Measurements from ENCODE around the gene C1orf50. TPM values are rescaled to one million over a fixed set of nuclear protein-coding genes. Genes with fewer than 3 reads are reported as not detected.

C1orf50 gene
- total RNA-seq, 2 experiments from 2014 or later = 23.1 to 23.9 TPM

DNA sequence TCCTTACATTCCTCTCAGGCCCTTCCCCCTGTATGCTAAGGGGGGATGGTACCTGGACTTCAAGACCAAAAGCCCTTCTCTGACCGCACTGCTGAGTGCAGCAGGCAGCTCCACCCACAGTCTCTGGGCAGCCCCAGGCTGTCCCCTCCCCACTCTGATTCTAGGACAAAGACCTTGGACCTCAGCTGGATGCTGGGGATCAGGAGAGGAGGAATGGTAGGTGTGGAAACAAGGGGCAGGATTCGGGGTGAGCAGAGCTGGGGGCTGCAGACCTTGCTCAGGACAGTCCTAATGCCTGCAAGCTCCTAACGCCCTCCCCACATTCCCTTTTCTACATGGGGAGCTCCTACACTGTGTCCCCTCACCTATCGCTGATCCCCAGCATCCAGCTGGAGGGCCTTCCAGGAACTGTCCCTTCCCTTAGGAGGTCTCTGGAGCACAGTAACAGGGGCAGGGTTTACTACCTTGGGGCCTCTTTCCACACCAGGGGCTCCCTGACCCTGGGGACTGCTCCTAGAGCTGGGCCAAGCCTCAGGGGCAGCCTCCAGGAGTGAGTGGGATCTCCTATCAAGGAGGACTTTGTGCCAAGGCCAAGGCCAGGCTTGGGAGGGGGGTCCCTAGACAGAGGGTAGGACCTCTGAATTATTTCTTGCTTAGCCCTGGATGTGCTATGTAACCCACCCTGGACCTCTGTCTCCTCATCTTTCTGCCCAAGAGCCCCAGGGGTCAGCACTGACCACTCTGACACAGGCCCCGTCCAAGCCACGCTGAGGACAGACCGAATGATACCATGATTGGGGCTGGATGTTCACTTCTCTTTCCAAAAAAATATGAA, 32.6 kb upstream of the C1orf50 start:
- Histone ChIP-seq H3K4me1 (ENCODE audit: insufficient read depth, low read length) (peaks cover 7% of the 10 kb centered on the region), H3K36me3 (ENCODE audit: insufficient read depth, low read length) (no peaks in the 10 kb centered on the region), H3K27me3 (ENCODE audit: control insufficient read depth in 1 of 2, insufficient read depth in 2 of 2, low read length in 2 of 2) (no peaks in the 10 kb centered on the region), H3K27ac (ENCODE audit: low read depth in 1 of 2, low read length in 2 of 2) (no peak overlapping the region), H3K4me3 (ENCODE audit: low read length) (no peak overlapping the region), H3K9me3 (ENCODE audit: control insufficient read depth in 1 of 2, insufficient read depth in 1 of 2, low read length in 2 of 2) (no peaks in the 10 kb centered on the region)
- H3K27ac Mint-ChIP-seq = no peak overlapping the region
- DNase-seq (no peak), ATAC-seq (ENCODE audit: poor library complexity) (no peak)
- no peak for TF ChIP-seq CTCF (IDR thresholded peaks at IDR 0.05)
- no peaks in the 10 kb centered on the region for H3K9me3 Mint-ChIP-seq
- no peak overlapping the region for H3K4me3 Mint-ChIP-seq
- ChIA-PET POLR2A (no interaction called here), CTCF (no interaction called here)
- intact Hi-C loops (cut with DNase I, micrococcal nuclease) = no loop called here
- peaks cover 9% of the 10 kb centered on the region for H3K4me1 Mint-ChIP-seq (ENCODE audit: low read depth)
- H3K36me3 Mint-ChIP-seq (ENCODE audit: low read depth) = no peaks in the 10 kb centered on the region
- no peaks in the 10 kb centered on the region for H3K27me3 Mint-ChIP-seq

GRCh38 chr1:42735056-42735455, 32.0 kb upstream of the C1orf50 start:
- CTCF ChIA-PET = no interaction called here
- no peak for TF ChIP-seq CTCF (IDR thresholded peaks at IDR 0.05)
- Histone ChIP-seq H3K4me3 (ENCODE audit: low read length) (no peak overlapping the region), H3K27ac (ENCODE audit: low read depth in 1 of 2, low read length in 2 of 2) (no peak overlapping the region), H3K9me3 (ENCODE audit: control insufficient read depth in 1 of 2, insufficient read depth in 1 of 2, low read length in 2 of 2) (no peaks in the 10 kb centered on the region), H3K4me1 (ENCODE audit: insufficient read depth, low read length) (peaks cover 7% of the 10 kb centered on the region), H3K36me3 (ENCODE audit: insufficient read depth, low read length) (no peaks in the 10 kb centered on the region), H3K27me3 (ENCODE audit: control insufficient read depth in 1 of 2, insufficient read depth in 2 of 2, low read length in 2 of 2) (no peaks in the 10 kb centered on the region)
- H3K27ac Mint-ChIP-seq = no peak overlapping the region
- H3K9me3 Mint-ChIP-seq = no peaks in the 10 kb centered on the region
- POLR2A ChIA-PET = no interaction called here
- H3K27me3 Mint-ChIP-seq = no peaks in the 10 kb centered on the region
- H3K36me3 Mint-ChIP-seq (ENCODE audit: low read depth) = no peaks in the 10 kb centered on the region
- DNase-seq = no peak
- H3K4me1 Mint-ChIP-seq (ENCODE audit: low read depth) = peaks cover 9% of the 10 kb centered on the region
- ATAC-seq (ENCODE audit: poor library complexity) = no peak
- no peak overlapping the region for H3K4me3 Mint-ChIP-seq
- intact Hi-C loops (cut with DNase I, micrococcal nuclease) = no loop called here

GRCh38 chr1:42735477-42736105, 31.5 kb upstream of the C1orf50 start:
- Mint-ChIP-seq H3K36me3 (ENCODE audit: low read depth) (no peaks in the 10 kb centered on the region), H3K27me3 (no peaks in the 10 kb centered on the region), H3K27ac (no peak overlapping the region), H3K4me3 (no peak overlapping the region), H3K9me3 (no peaks in the 10 kb centered on the region), H3K4me1 (ENCODE audit: low read depth) (peaks cover 9% of the 10 kb centered on the region)
- no peak overlapping the region for H3K4me3 ChIP-seq (ENCODE audit: low read length)
- no peaks in the 10 kb centered on the region for H3K9me3 ChIP-seq (ENCODE audit: control insufficient read depth in 1 of 2, insufficient read depth in 1 of 2, low read length in 2 of 2)
- H3K27ac ChIP-seq (ENCODE audit: low read depth in 1 of 2, low read length in 2 of 2) = no peak overlapping the region
- TF ChIP-seq CTCF (IDR thresholded peaks at IDR 0.05) = no peak
- no peaks in the 10 kb centered on the region for H3K36me3 ChIP-seq (ENCODE audit: insufficient read depth, low read length)
- CTCF ChIA-PET = no interaction called here
- intact Hi-C loops (cut with DNase I, micrococcal nuclease) = no loop called here
- POLR2A ChIA-PET = no interaction called here
- no peak for ATAC-seq (ENCODE audit: poor library complexity)
- H3K4me1 ChIP-seq (ENCODE audit: insufficient read depth, low read length) = peaks cover 7% of the 10 kb centered on the region
- no peaks in the 10 kb centered on the region for H3K27me3 ChIP-seq (ENCODE audit: control insufficient read depth in 1 of 2, insufficient read depth in 2 of 2, low read length in 2 of 2)
- DNase-seq = no peak
